ENCODE measurements around the gene PIK3R5. TPM values are rescaled to one million over a fixed set of nuclear protein-coding genes. Genes with fewer than 3 reads are reported as not detected.

The PIK3R5 gene
- polyA plus RNA-seq, 3 donors from 2014 or later = 26.7 to 90.9 (median 28.9) TPM

- H3K27ac Mint-ChIP-seq = peak overlapping the region in 4 of 6 donors; percentile 5 to 60 (median 23)
- peaks cover 0 to 9% (median 0%) of the 10 kb centered on the region in 6 donors for H3K9me3 Mint-ChIP-seq
- H3K36me3 Mint-ChIP-seq = peaks cover 13 to 17% (median 16%) of the 10 kb centered on the region in 3 donors
- peaks cover 7 to 15% (median 7%) of the 10 kb centered on the region in 3 donors for H3K27me3 Mint-ChIP-seq (ENCODE audit: low read depth in 3 of 3)
- peaks cover 19 to 33% of the 10 kb centered on the region in 2 donors for H3K4me1 Mint-ChIP-seq
- no peak for DNase-seq
- peak overlapping the region in 2 of 5 donors; percentile 2 to 33 for H3K4me3 Mint-ChIP-seq
Measured at GRCh38 chr17:8968503-8968902, 3.0 kb upstream of the PIK3R5 start.

- Mint-ChIP-seq H3K36me3 (peaks cover 15 to 20% (median 19%) of the 10 kb centered on the region in 3 donors), H3K4me1 (peaks cover 26 to 39% of the 10 kb centered on the region in 2 donors), H3K27me3 (ENCODE audit: low read depth in 3 of 3) (peaks cover 7 to 15% (median 12%) of the 10 kb centered on the region in 3 donors), H3K9me3 (peaks cover 0 to 9% (median 0%) of the 10 kb centered on the region in 6 donors), H3K4me3 (peak overlapping the region; percentile 2 to 49 (median 46)), H3K27ac (peak overlapping the region in 5 of 6 donors; percentile 1 to 60 (median 41))
- DNase-seq = no peak
Measured at GRCh38 chr17:8967861-8968260, 2.4 kb upstream of the PIK3R5 start.

GRCh38 chr17:8966926-8967325, 1.4 kb upstream of the PIK3R5 start:
- DNase-seq = no peak
- H3K27ac Mint-ChIP-seq = peak overlapping the region; percentile 26 to 87 (median 80)

GRCh38 chr17:8964801-8965393, 610 bp downstream of the PIK3R5 start:
- Mint-ChIP-seq H3K9me3 (peaks cover 0 to 9% (median 0%) of the 10 kb centered on the region in 6 donors), H3K27ac (peak overlapping the region; percentile 94 to 99 (median 98)), H3K36me3 (peaks cover 27 to 37% (median 36%) of the 10 kb centered on the region in 3 donors), H3K4me1 (peaks cover 54 to 69% of the 10 kb centered on the region in 2 donors), H3K27me3 (ENCODE audit: low read depth in 3 of 3) (peaks cover 9 to 17% (median 14%) of the 10 kb centered on the region in 3 donors), H3K4me3 (peak overlapping the region; percentile 98 to 99 (median 98))
- DNase-seq = peak; percentile 58 to 66 (median 62)

More at GRCh38 chr17:8966926-8967325, 1.4 kb upstream of the PIK3R5 start:
- H3K4me3 Mint-ChIP-seq = peak overlapping the region; percentile 81 to 99 (median 98)
- H3K36me3 Mint-ChIP-seq = peaks cover 18 to 24% (median 23%) of the 10 kb centered on the region in 3 donors
- peaks cover 0 to 9% (median 0%) of the 10 kb centered on the region in 6 donors for H3K9me3 Mint-ChIP-seq
- peaks cover 35 to 48% of the 10 kb centered on the region in 2 donors for H3K4me1 Mint-ChIP-seq
- H3K27me3 Mint-ChIP-seq (ENCODE audit: low read depth in 3 of 3) = peaks cover 7 to 15% (median 12%) of the 10 kb centered on the region in 3 donors

- peaks cover 0 to 7% (median 0%) of the 10 kb centered on the region in 6 donors for H3K9me3 Mint-ChIP-seq
- peaks cover 66 to 80% of the 10 kb centered on the region in 2 donors for H3K4me1 Mint-ChIP-seq
- H3K27ac Mint-ChIP-seq = peak overlapping the region; percentile 94 to 100 (median 97)
- peaks cover 27 to 46% (median 42%) of the 10 kb centered on the region in 3 donors for H3K36me3 Mint-ChIP-seq
- peak overlapping the region; percentile 98 to 99 (median 98) for H3K4me3 Mint-ChIP-seq
- peaks cover 10 to 25% (median 20%) of the 10 kb centered on the region in 3 donors for H3K27me3 Mint-ChIP-seq (ENCODE audit: low read depth in 3 of 3)
- DNase-seq = no peak
Measured at GRCh38 chr17:8963647-8964258, 1.8 kb downstream of the PIK3R5 start.

GRCh38 chr17:8963014-8963413, 2.5 kb downstream of the PIK3R5 start:
- Mint-ChIP-seq H3K9me3 (peaks cover 0 to 1% (median 0%) of the 10 kb centered on the region in 6 donors), H3K4me3 (peak overlapping the region; percentile 98 to 99 (median 98)), H3K27me3 (ENCODE audit: low read depth in 3 of 3) (peaks cover 15 to 27% (median 25%) of the 10 kb centered on the region in 3 donors), H3K27ac (peak overlapping the region; percentile 94 to 100 (median 97)), H3K4me1 (peaks cover 72 to 82% of the 10 kb centered on the region in 2 donors), H3K36me3 (peaks cover 21 to 47% (median 41%) of the 10 kb centered on the region in 3 donors)
- DNase-seq = no peak

GRCh38 chr17:8961829-8962228, 3.7 kb downstream of the PIK3R5 start:
- peak; percentile 70 to 79 (median 71) for DNase-seq
- peak overlapping the region; percentile 86 to 100 (median 95) for H3K27ac Mint-ChIP-seq
- peaks cover 25 to 53% (median 44%) of the 10 kb centered on the region in 3 donors for H3K36me3 Mint-ChIP-seq
- H3K4me1 Mint-ChIP-seq = peaks cover 82 to 85% of the 10 kb centered on the region in 2 donors
- peak overlapping the region; percentile 98 to 99 (median 98) for H3K4me3 Mint-ChIP-seq
- peaks cover 15 to 28% (median 25%) of the 10 kb centered on the region in 3 donors for H3K27me3 Mint-ChIP-seq (ENCODE audit: low read depth in 3 of 3)
- no peaks in the 10 kb centered on the region for H3K9me3 Mint-ChIP-seq

- peaks cover 31 to 63% (median 52%) of the 10 kb centered on the region in 3 donors for H3K36me3 Mint-ChIP-seq
Measured at GRCh38 chr17:8960325-8961140, 5.0 kb downstream of the PIK3R5 start.

GRCh38 chr17:8959312-8959918, 6.1 kb downstream of the PIK3R5 start:
- no peaks in the 10 kb centered on the region for H3K9me3 Mint-ChIP-seq
- peaks cover 96 to 98% of the 10 kb centered on the region in 2 donors for H3K4me1 Mint-ChIP-seq
- H3K36me3 Mint-ChIP-seq = peaks cover 36 to 64% (median 52%) of the 10 kb centered on the region in 3 donors
- peaks cover 14 to 22% (median 20%) of the 10 kb centered on the region in 3 donors for H3K27me3 Mint-ChIP-seq (ENCODE audit: low read depth in 3 of 3)
- peak overlapping the region; percentile 78 to 99 (median 92) for H3K4me3 Mint-ChIP-seq
- peak overlapping the region; percentile 94 to 100 (median 98) for H3K27ac Mint-ChIP-seq
- DNase-seq = no peak

More at GRCh38 chr17:8960325-8961140, 5.0 kb downstream of the PIK3R5 start:
- H3K27ac Mint-ChIP-seq = peak overlapping the region; percentile 94 to 100 (median 98)
- H3K4me1 Mint-ChIP-seq = peaks cover 89 to 94% of the 10 kb centered on the region in 2 donors
- H3K27me3 Mint-ChIP-seq (ENCODE audit: low read depth in 3 of 3) = peaks cover 15 to 29% (median 25%) of the 10 kb centered on the region in 3 donors
- H3K4me3 Mint-ChIP-seq = peak overlapping the region; percentile 78 to 99 (median 92)
- no peaks in the 10 kb centered on the region for H3K9me3 Mint-ChIP-seq
- DNase-seq = no peak

GRCh38 chr17:8957721-8958120, 7.8 kb downstream of the PIK3R5 start:
- H3K4me3 Mint-ChIP-seq = peak overlapping the region; percentile 78 to 99 (median 92)
- H3K4me1 Mint-ChIP-seq = peaks cover 99 to 100% of the 10 kb centered on the region in 2 donors
- no peaks in the 10 kb centered on the region for H3K9me3 Mint-ChIP-seq
- H3K27me3 Mint-ChIP-seq (ENCODE audit: low read depth in 3 of 3) = peaks cover 12 to 20% (median 15%) of the 10 kb centered on the region in 3 donors
- peaks cover 32 to 60% (median 44%) of the 10 kb centered on the region in 3 donors for H3K36me3 Mint-ChIP-seq
- peak overlapping the region; percentile 94 to 100 (median 98) for H3K27ac Mint-ChIP-seq
- no peak for DNase-seq

- no peak for DNase-seq
- Mint-ChIP-seq H3K27ac (peak overlapping the region; percentile 94 to 100 (median 98)), H3K9me3 (no peaks in the 10 kb centered on the region), H3K36me3 (peaks cover 28 to 52% (median 36%) of the 10 kb centered on the region in 3 donors), H3K4me3 (peak overlapping the region; percentile 78 to 99 (median 92)), H3K4me1 (peaks cover 99 to 100% of the 10 kb centered on the region in 2 donors), H3K27me3 (ENCODE audit: low read depth in 3 of 3) (peaks cover 12 to 20% (median 15%) of the 10 kb centered on the region in 3 donors)
Measured at GRCh38 chr17:8956465-8956902, 9.0 kb downstream of the PIK3R5 start.
